DOHH2 (cell line): Measurements from ENCODE around the gene KIF23.

Experiments used
- H3F3A ChIP-seq: fragments of 200-600 bp; sonication (generic), shearing (Covaris generic); 2 replicates; pipeline ENCODE4 v1.6.0; 2016; ENCODE audit warnings: antibody characterized with exemption, mild to moderate bottlenecking; ENCODE audit not compliant: control insufficient read depth, insufficient read depth
- H3K27ac ChIP-seq: fragments of 200-600 bp; sonication (generic); 2 replicates; pipeline ENCODE4 v1.5.1; 2014; ENCODE audit warnings: low read depth, mild to moderate bottlenecking, low read length, moderate library complexity
- H3K27me3 ChIP-seq: fragments of 200-600 bp; sonication (generic); 2 replicates; pipeline ENCODE4 v1.6.1; 2014; ENCODE audit warnings: mild to moderate bottlenecking, low read length, mixed read lengths; ENCODE audit not compliant: control insufficient read depth
- H3K36me3 ChIP-seq: fragments of 200-600 bp; sonication (generic); 2 replicates; pipeline ENCODE4 v1.6.1; 2014; ENCODE audit warnings: mild to moderate bottlenecking, low read length, moderate library complexity, mixed read lengths; ENCODE audit not compliant: control insufficient read depth
- H3K4me1 ChIP-seq: fragments of 200-600 bp; sonication (generic); 2 replicates; pipeline ENCODE4 v1.6.1; 2014; ENCODE audit warnings: mild to moderate bottlenecking, low read length, mixed read lengths; ENCODE audit not compliant: control insufficient read depth
- H3K4me2 ChIP-seq: fragments of 200-600 bp; sonication (generic); 2 replicates; pipeline ENCODE4 v1.6.0; 2014; ENCODE audit warnings: mild to moderate bottlenecking, low read length, moderate library complexity
- H3K4me3 ChIP-seq: fragments of 200-600 bp; sonication (generic); 2 replicates; pipeline ENCODE4 v1.5.1; 2014; ENCODE audit warnings: mild to moderate bottlenecking, low read length, mixed read lengths
- H3K79me2 ChIP-seq: fragments of 200-600 bp; sonication (generic); 2 replicates; pipeline ENCODE4 v1.6.1; 2014; ENCODE audit warnings: mild to moderate bottlenecking, low read length, mixed read lengths; ENCODE audit not compliant: control insufficient read depth
- H3K9me2 ChIP-seq: fragments of 200-600 bp; sonication (generic); replicated peaks from 2 replicates; pipeline ENCODE4 v1.6.1; 2014; ENCODE audit warnings: mild to moderate bottlenecking, low read length, mixed read lengths; ENCODE audit not compliant: control insufficient read depth
- H3K9me3 ChIP-seq: fragments of 200-600 bp; sonication (generic); 2 replicates; pipeline ENCODE4 v1.6.1; 2014; ENCODE audit warnings: antibody characterized with exemption, low read length, mixed read lengths; ENCODE audit not compliant: control insufficient read depth, insufficient read depth
- H4K20me1 ChIP-seq: fragments of 200-600 bp; sonication (generic); 2 replicates; pipeline ENCODE4 v1.6.0; 2014; ENCODE audit warnings: low read depth, mild to moderate bottlenecking, antibody characterized with exemption, low read length, moderate library complexity; ENCODE audit not compliant: control insufficient read depth, insufficient read depth
- CTCF ChIP-seq: fragments of 200-600 bp; sonication (generic); IDR thresholded peaks from one replicate; pipeline ENCODE4 v1.5.1; 2014; ENCODE audit warnings: antibody characterized with exemption, mild to moderate bottlenecking, low read depth, low read length; ENCODE audit not compliant: poor library complexity, severe bottlenecking
- EZH2phosphoT487 ChIP-seq: fragments of 200-600 bp; sonication (generic); IDR thresholded peaks from 2 replicates; pipeline ENCODE4 v1.6.1; 2017; ENCODE audit warnings: borderline replicate concordance, mild to moderate bottlenecking, antibody characterized with exemption, low read length, moderate library complexity, mixed read lengths

Gene KIF23

GRCh38 chr15:69412701-69413100, 1.4 kb upstream of the KIF23 start:
- H3K27ac ChIP-seq, result no peak overlapping the region
- no peaks in the 10 kb centered on the region for H3K9me2 ChIP-seq
- H3K79me2 ChIP-seq, result peaks cover 34% of the 10 kb centered on the region
- no peak overlapping the region for H3K4me2 ChIP-seq
- TF ChIP-seq EZH2phosphoT487, result no peak
- no peak for TF ChIP-seq CTCF
- H3K36me3 ChIP-seq, result peaks cover 24% of the 10 kb centered on the region
- H4K20me1 ChIP-seq, result no peaks in the 10 kb centered on the region; the same call in 1 of the 2 replicates
- H3K4me1 ChIP-seq, result peaks cover 19% of the 10 kb centered on the region
- no peaks in the 10 kb centered on the region for H3K27me3 ChIP-seq
- no peaks in the 10 kb centered on the region for H3F3A ChIP-seq
- H3K4me3 ChIP-seq, result no peak overlapping the region
- no peaks in the 10 kb centered on the region for H3K9me3 ChIP-seq

- no peaks in the 10 kb centered on the region for H3K27me3 ChIP-seq
- H3K4me1 ChIP-seq, result peaks cover 19% of the 10 kb centered on the region
- peak overlapping the region; percentile 94 for H3K4me3 ChIP-seq
- TF ChIP-seq CTCF (no peak), EZH2phosphoT487 (no peak)
- no peaks in the 10 kb centered on the region for H3F3A ChIP-seq
- peaks cover 44% of the 10 kb centered on the region for H3K36me3 ChIP-seq
- H3K9me2 ChIP-seq, result no peaks in the 10 kb centered on the region
- H3K4me2 ChIP-seq, result peak overlapping the region; percentile 93
- H3K9me3 ChIP-seq, result no peaks in the 10 kb centered on the region
- no peaks in the 10 kb centered on the region; the same call in 1 of the 2 replicates for H4K20me1 ChIP-seq
- peak overlapping the region; percentile 56 for H3K27ac ChIP-seq
- H3K79me2 ChIP-seq, result peaks cover 51% of the 10 kb centered on the region
Observed at GRCh38 chr15:69414701-69415167, 585 bp downstream of the KIF23 start.

- Histone ChIP-seq H3K4me3 (peak overlapping the region; percentile 94), H4K20me1 (no peaks in the 10 kb centered on the region; the same call in 1 of the 2 replicates), H3K9me3 (no peaks in the 10 kb centered on the region), H3K9me2 (no peaks in the 10 kb centered on the region), H3K27ac (no peak overlapping the region), H3K4me2 (peak overlapping the region; percentile 93), H3K79me2 (peaks cover 52% of the 10 kb centered on the region), H3K27me3 (no peaks in the 10 kb centered on the region), H3K36me3 (peaks cover 51% of the 10 kb centered on the region), H3F3A (no peaks in the 10 kb centered on the region), H3K4me1 (peaks cover 19% of the 10 kb centered on the region)
- TF ChIP-seq CTCF (no peak), EZH2phosphoT487 (no peak)
Observed at GRCh38 chr15:69415381-69415780, 1.2 kb downstream of the KIF23 start.
